ENCODE measurements around the gene MDGA2. TPM values are rescaled to one million over a fixed set of nuclear protein-coding genes. Genes with fewer than 3 reads are reported as not detected.

Gene MDGA2
- total and polyA plus RNA-seq, 9 of the 15 experiments (the other 6 are each of a cell fraction or from before 2014, with no cell fraction given), result 0.01 to 0.18 (median 0.03) TPM; not detected in 5

- TF ChIP-seq ARID4B (CRISPR knock-in tag; IDR thresholded peaks at IDR 0.05), result no peak
- no peak for TF ChIP-seq ZNF507 (tag; conservative IDR thresholded peaks at IDR 0.05)
- no peak for TF ChIP-seq ZNF764 (CRISPR knock-in tag; IDR thresholded peaks at IDR 0.05; ENCODE audit: low read depth)
- TF ChIP-seq TSHZ1 (CRISPR knock-in tag; IDR thresholded peaks at IDR 0.05), result no peak
- no peak for TF ChIP-seq AFF4 (CRISPR knock-in tag; IDR thresholded peaks at IDR 0.05)
- no peak for TF ChIP-seq DDX20 (tag; IDR thresholded peaks at IDR 0.05; ENCODE audit: low read depth)
- no peak for TF ChIP-seq MTA3 (IDR thresholded peaks at IDR 0.05; ENCODE audit: borderline replicate concordance)
- TF ChIP-seq ZNF785 (CRISPR knock-in tag; IDR thresholded peaks at IDR 0.05), result no peak
- no peak for TF ChIP-seq MYNN (IDR thresholded peaks at IDR 0.05)
- TF ChIP-seq MYNN (CRISPR knock-in tag; IDR thresholded peaks at IDR 0.05), result no peak
Measured at GRCh38 chr14:47674543-47675465, 601 bp downstream of the MDGA2 start (continued).

Data from K562 (cell line).